ENCODE data around the gene MAFF.
A peak's percentile ranks its signal among the peaks of the same experiment; 100 is the strongest.

MAFF gene

GRCh38 chr22:38203855-38204514 lies 2.2 kb downstream of the MAFF start:
- DNase-seq (ENCODE audit: low read depth) = no peak

DNA sequence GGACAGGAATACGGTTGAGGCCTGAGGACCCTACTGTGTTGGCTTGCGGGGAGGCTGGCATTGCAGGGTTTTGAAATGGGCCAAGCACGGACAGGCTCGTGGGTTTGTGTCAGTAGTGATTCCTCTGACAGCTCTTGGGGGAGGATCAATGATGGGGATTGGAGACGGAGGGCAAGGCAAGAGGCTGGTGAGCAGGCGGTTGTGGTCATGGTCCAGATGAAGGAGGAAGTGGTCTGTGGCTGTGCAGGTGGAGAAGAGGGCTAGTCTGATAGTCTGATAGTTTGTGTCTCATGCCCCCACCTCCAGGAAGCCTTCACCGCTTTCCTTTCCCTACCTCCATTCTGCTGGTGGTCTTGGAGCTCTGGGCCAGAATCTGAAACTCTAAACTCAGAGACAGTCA lies 3.0 kb downstream of the MAFF start:
- DNase-seq (ENCODE audit: low read depth) = no peak

DNA sequence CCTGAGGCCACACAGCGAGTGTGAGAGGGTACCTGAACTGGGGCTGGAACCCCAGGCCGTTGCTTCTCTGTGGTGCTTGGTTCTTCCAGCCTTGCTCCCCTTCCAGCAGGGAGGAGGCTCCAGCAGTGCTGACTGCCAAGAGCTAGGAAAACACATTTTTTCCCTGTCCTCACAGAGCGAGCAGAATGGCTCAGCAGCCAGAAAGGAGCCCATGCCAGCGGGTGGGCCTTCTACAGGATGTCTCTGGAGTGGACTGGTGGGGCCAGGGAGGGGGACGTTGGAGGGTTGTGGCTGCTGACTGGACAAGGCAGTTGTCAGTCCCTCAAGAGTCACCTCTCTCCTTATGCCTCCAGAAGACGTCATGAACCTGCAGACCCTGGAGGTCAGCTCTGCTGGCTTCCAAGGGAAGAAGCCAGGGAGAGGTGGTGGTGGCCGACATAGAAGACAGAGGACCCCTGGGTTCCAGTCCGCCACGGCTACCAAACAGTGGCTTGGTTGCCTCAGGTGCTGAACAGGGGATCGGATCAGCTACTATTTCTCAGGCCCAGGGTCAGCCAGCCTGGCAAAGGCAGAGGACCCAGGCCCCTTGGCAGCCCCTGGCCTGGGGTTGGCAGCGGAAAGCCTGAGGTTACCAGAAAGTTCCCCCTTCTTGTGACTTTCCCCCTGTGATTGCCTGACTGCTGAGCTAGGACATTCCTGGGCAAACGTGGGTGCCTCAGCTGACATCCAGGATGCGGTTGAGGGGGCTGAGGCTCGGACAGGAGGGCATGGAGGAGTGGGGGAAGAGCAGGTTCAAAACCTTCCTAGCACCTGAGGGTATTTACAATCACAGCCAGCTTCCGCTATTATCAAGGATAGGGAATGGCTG lies 3.7 kb downstream of the MAFF start:
- DNase-seq (ENCODE audit: low read depth) = no peak

DNA sequence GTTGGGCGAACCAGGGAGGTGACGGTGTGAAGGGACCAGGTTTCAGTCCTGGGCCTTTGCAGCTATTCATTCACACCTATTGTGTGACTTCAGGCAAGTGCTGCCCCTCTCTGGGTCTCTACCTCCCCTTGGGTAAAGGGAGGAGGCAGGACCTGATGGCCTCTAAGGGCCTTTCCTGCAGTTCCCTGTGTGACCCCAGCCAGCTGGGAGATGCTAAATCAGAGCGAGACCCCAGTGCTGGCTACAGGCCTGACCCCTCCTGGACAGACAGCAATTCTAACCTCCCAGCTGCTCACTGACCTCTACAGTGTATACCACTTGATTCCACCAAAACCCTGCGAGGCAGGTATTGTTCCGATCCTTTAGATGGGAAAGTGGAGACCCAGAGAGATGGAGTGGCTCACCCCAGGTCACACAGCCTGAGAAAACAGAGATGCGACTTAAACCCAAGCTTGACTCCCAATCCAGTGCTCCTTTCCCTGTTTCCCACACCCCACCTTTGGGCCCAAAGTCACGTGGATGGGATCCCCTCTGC lies 6.2 kb downstream of the MAFF start:
- no peak for DNase-seq (ENCODE audit: low read depth)

- DNase-seq (ENCODE audit: low read depth) = no peak
These were observed 6.8 kb downstream of the MAFF start for GRCh38 chr22:38208551-38208968.

DNA sequence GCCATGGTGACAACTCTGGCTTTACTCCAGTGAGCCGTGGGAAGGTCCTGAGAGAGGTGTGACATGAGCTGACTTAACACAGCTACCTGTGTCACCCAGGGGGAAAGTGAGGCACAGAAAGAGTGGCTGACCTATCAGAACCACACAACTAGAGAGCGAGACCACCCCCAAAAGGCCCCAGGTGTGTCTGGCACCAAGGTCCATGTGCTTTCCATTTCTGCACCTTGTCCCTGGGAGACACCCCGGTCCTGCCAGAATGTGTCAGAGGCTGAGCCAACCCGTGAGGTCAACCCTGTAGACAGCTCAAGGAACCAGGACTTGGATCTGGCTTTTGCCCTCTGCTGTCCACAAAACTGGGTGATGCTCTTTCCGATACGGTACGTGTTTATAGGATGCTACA lies 9.8 kb downstream of the MAFF start:
- no peak for DNase-seq (ENCODE audit: low read depth)

GRCh38 chr22:38212442-38212841 lies 10.6 kb downstream of the MAFF start:
- no peak for DNase-seq (ENCODE audit: low read depth)

GRCh38 chr22:38213319-38213989 lies 11.7 kb downstream of the MAFF start:
- DNase-seq (ENCODE audit: low read depth) = no peak

GRCh38 chr22:38213990-38214301 lies 12.2 kb downstream of the MAFF start:
- no peak for DNase-seq (ENCODE audit: low read depth)

DNA sequence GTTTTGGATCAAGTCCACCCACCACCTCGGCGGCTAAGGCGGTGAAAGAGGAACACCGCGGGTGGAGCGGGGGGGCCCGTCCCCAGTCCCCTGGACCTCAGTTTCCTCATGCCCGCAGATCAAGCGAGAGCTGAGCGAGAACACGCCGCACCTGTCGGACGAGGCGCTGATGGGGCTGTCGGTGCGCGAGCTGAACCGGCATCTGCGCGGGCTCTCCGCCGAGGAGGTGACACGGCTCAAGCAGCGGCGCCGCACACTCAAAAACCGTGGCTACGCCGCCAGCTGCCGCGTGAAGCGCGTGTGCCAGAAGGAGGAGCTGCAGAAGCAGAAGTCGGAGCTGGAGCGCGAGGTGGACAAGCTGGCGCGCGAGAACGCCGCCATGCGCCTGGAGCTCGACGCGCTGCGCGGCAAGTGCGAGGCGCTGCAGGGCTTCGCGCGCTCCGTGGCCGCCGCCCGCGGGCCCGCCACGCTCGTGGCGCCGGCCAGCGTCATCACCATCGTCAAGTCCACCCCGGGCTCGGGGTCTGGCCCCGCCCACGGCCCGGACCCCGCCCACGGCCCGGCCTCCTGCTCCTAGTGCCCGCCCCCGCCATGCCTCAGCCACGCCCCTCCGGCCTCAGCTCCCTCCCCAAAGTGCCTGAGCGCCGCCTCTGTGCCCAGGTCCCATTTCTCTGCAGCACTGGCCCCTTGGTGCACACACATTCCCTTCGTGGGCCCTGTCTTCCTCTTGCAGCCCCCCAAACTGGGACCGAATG lies 12.7 kb downstream of the MAFF start:
- DNase-seq (ENCODE audit: low read depth) = peak; percentile 56

DNA sequence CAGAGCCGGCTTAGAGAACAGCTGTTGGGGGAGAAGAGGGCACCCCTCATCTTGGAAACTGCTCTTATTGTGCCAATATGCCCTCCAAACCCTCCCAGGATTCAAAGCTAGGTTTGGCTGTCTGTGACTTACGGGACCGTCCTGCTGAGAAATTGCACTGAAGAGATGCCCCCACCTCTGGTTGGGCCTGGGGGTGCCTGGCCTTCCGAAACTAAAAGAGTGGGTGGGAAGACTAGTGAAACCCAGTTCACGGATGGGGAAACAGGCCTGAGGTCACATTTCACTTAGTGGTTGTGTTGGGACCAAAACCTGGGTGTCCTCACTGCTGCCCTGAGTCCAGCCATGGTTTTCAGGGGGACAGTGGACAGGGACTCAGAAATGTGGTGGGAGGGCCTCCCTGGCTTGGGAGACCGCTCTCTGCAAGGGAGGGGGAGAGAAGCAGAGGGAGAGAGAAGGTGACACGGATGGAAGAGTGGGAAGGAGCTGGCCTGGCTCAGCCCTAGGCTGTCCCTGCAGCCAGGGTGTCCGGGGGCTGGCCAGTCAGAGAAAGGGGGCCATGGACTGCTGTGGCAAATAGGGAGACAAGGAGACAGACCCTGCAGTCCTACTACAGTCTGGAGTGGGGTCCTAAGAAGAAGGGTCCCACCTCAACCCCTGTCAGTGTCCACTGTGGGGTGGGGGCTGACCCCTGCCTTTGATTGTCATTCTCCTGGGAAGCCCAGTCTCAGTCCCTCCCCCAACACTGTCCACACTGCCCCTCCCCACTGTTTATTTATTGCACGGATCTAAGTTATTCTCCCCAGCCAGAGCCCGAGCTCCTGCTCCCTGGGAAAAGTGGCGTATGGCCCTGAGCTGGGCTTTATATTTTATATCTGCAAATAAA lies 13.6 kb downstream of the MAFF start:
- no peak for DNase-seq (ENCODE audit: low read depth)

- peak; percentile 41 for DNase-seq (ENCODE audit: low read depth)
These were observed 17.1 kb downstream of the MAFF start for GRCh38 chr22:38218661-38219622.

DNA sequence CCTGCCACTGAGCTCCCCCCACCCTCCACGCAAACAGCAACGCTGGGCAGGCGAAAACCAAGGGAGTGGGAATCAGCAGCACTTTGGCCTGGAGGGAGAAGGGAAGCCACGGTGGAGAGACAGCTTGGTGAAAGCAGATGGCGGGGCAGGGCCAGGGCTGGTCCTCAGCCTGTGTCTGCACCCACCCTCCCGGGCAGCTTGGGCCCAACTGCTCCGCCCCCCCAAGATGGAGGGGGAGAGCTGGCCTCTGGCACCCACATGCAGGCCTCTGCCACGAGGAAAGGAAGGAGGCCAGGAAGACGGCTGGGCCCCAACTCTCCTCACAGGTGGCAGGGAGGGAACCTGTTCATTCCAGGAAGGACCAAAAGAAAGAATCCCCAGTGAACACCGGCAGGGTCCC lies 17.8 kb downstream of the MAFF start:
- DNase-seq (ENCODE audit: low read depth) = no peak

DNA sequence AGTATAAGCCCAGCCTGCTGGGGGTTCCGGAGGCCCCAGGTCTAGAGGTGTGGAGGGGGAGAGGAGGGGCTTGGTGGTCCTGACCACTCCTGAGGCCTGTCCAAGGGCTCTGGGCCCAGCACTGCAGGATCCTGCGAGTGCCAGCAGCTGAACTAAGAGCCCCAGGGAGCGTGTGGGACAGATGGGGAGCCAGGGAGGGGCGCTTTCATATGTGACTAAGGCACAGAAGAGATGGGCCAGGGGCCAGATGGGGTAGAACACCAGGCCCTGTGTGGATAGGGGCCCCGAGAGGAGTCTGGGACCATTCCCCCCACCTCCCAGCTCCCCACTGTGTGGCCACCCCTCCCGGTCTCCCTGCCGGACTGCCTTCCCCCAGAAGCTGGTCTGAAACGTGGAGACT lies 18.4 kb downstream of the MAFF start:
- DNase-seq (ENCODE audit: low read depth) = no peak

DNA sequence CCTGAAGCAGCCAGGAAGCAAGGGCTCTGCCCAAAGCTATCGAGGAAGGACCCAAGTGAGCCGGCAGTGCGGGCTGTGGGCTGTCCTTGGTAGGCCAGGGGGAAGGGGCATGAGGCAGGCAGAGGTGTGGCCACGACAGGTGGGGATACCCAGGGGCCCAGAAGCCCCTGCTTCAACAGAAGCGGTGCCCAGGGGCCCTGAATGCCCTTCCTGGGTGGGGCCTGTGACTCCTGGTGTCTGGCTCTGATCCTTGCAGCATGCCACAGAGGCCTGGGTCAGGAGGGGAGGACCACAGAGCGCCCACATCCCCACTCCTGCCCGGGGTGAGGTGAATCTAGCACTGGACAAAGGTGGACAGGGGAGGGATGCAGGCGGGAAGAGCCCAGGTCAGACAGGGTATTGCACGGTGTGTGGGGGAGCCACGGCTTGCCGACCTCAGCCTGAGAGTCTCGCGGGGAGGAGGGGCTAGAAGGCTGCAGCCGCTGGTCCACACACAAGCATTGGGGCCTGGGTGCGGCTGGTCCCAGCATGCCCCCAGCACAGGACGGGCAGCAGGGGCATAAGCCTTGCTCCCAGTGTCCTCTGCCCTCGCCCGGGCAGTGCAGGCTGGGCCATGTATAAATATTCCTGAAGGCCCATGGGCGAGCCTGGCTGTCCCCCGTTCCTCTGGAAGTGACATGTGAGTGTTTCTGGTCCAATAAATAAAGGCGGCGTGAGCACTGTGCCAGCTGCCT lies 19.0 kb downstream of the MAFF start:
- no peak for DNase-seq (ENCODE audit: low read depth)

GRCh38 chr22:38221407-38221806 lies 19.6 kb downstream of the MAFF start:
- DNase-seq (ENCODE audit: low read depth) = no peak

DNA sequence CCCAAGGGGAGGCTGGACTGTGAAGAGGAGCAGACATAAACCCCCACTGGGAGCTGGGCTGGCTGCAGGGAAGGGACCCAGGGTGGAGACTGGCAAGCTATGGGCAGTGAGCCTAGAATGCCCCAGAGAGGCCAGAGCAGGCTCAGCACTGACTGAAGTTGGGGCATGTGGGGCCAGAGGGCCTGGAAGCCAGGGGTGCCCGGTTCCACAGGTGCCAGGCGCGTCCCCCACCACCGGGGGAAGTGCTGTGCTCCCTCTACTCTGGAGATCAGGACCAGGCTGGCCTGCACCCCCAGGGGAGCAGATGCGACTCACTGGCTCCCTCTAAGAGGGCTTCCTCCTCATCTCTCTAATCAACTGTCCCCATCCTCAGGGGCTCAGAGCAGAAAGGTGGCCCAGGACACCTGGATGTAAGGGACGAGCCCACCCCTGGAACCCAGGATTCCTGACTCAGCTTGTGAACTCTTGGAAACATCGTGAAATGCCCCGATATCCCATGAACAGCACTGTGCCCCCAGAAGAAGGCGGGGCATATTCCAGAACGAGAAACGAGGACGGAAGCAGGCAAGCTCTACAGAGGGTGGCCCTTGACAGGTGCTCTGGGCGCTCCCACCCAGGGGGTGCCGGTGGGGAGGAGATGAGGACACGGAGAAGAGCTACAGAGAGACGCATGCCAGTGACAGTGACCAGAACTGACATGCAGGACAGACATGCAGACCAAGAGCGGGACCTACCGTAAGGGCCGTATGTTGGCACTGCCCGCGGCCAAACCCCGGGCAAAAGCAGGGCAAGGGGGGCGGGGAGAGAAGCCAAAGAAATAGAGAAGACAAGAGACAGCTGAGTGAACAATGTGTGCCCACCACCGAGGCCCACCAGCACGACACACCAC lies 20.4 kb downstream of the MAFF start:
- DNase-seq (ENCODE audit: low read depth) = no peak

GRCh38 chr22:38222797-38223119 lies 21.0 kb downstream of the MAFF start:
- DNase-seq (ENCODE audit: low read depth) = no peak

Measured in activated T-cell treated with anti-CD3 and anti-CD28 coated beads for 48 hours (primary cell).